WTC11 (cell line): ENCODE results near the gene DOC2A. TPM values are rescaled to one million over a fixed set of nuclear protein-coding genes. Genes with fewer than 3 reads are reported as not detected.

Experiments used
- ATAC-seq: fragments of 200-7000 bp; cut with Tn5 transposase; 2 replicates; pipeline ENCODE4 v1.10.0; 2021; ENCODE audit warnings: mild to moderate bottlenecking, moderate library complexity
- Bru-seq: library from RNA; stranded (reverse); fragments of 400-500 nt; gene quantifications from one replicate; lab custom pipeline; 2021; lab: Mats Ljungman, UMichigan
- CTCF ChIA-PET: fragments of 300-600 bp; sonication (Branson Sonifier 250); formaldehyde crosslinking; loops from one replicate; lab custom pipeline; 2021; ENCODE audit warnings: antibody characterized with exemption; lab: Charles Lee
- POLR2A ChIA-PET: fragments of 350-600 bp; sonication (Branson Sonifier 250); formaldehyde crosslinking; loops from one replicate; lab custom pipeline; 2021; ENCODE audit warnings: antibody characterized with exemption; lab: Charles Lee
- DNase-seq: peaks from one replicate; pipeline ENCODE4 v3.0.0; 2021; ENCODE audit warnings: low spot score
- H3K27ac Mint-ChIP-seq: 2 replicates; pipeline ENCODE4 v1.8.0; 2021; ENCODE audit warnings: mixed read lengths
- H3K27me3 Mint-ChIP-seq: 2 replicates; pipeline ENCODE4 v1.8.0; 2021; ENCODE audit warnings: low read depth, mild to moderate bottlenecking, moderate library complexity, mixed read lengths
- H3K36me3 Mint-ChIP-seq: 2 replicates; pipeline ENCODE4 v1.8.0; 2021; ENCODE audit warnings: mixed read lengths
- H3K4me1 Mint-ChIP-seq: 2 replicates; pipeline ENCODE4 v1.8.0; 2022; ENCODE audit warnings: mixed read lengths
- H3K4me3 Mint-ChIP-seq: 2 replicates; pipeline ENCODE4 v1.8.0; 2021; ENCODE audit warnings: mild to moderate bottlenecking, moderate library complexity, mixed read lengths
- H3K9me3 Mint-ChIP-seq: 2 replicates; pipeline ENCODE4 v1.8.0; 2021; ENCODE audit warnings: mixed read lengths
- CTCF ChIP-seq: fragments of 200-600 bp; IDR thresholded peaks from 2 replicates; pipeline ENCODE4 v1.8.0; 2022; ENCODE audit warnings: antibody characterized with exemption
- E2F4 ChIP-seq: sonication (generic); formaldehyde crosslinking; IDR thresholded peaks from 2 replicates; pipeline ENCODE4 v1.8.1; 2022; ENCODE audit warnings: low read depth, mild to moderate bottlenecking, moderate library complexity, missing genetic modification reagents, borderline replicate concordance
- GABPB1 ChIP-seq: sonication (generic); formaldehyde crosslinking; IDR thresholded peaks from 2 replicates; pipeline ENCODE4 v1.8.1; 2023; ENCODE audit warnings: mild to moderate bottlenecking, missing genetic modification reagents
- NFYB ChIP-seq: sonication (generic); formaldehyde crosslinking; conservative IDR thresholded peaks from 2 replicates; pipeline ENCODE4 v1.8.0; 2022; ENCODE audit warnings: low read depth, missing genetic modification reagents
- PREB ChIP-seq: sonication (generic); formaldehyde crosslinking; IDR thresholded peaks from 2 replicates; pipeline ENCODE4 v1.8.1; 2022; ENCODE audit warnings: mild to moderate bottlenecking, missing genetic modification reagents, moderate library complexity, borderline replicate concordance
- SMAD3 ChIP-seq: sonication (generic); formaldehyde crosslinking; IDR thresholded peaks from 2 replicates; pipeline ENCODE4 v1.8.0; 2022; ENCODE audit warnings: missing genetic modification reagents, mild to moderate bottlenecking, borderline replicate concordance
- SMAD4 ChIP-seq: sonication (generic); formaldehyde crosslinking; IDR thresholded peaks from 2 replicates; pipeline ENCODE4 v1.8.0; 2022; ENCODE audit warnings: mild to moderate bottlenecking, missing genetic modification reagents
- SP1 ChIP-seq: sonication (generic); formaldehyde crosslinking; conservative IDR thresholded peaks from 2 replicates; pipeline ENCODE4 v1.8.1; 2022; ENCODE audit warnings: missing genetic modification reagents
- USF2 ChIP-seq: sonication (generic); formaldehyde crosslinking; IDR thresholded peaks from 2 replicates; pipeline ENCODE4 v1.8.1; 2023; ENCODE audit warnings: mild to moderate bottlenecking, missing genetic modification reagents, moderate library complexity
- ZBTB21 ChIP-seq: sonication (generic); formaldehyde crosslinking; IDR thresholded peaks from 2 replicates; pipeline ENCODE4 v1.8.1; 2023; ENCODE audit warnings: mild to moderate bottlenecking, missing genetic modification reagents, borderline replicate concordance
- ZBTB43 ChIP-seq: sonication (generic); formaldehyde crosslinking; IDR thresholded peaks from 2 replicates; pipeline ENCODE4 v1.8.1; 2023; ENCODE audit warnings: mild to moderate bottlenecking, missing genetic modification reagents
- ZNF671 ChIP-seq: fragments of 250-450 bp; sonication (Bioruptor Pico); IDR thresholded peaks from 2 replicates; pipeline ENCODE4 v1.8.0; 2021; ENCODE audit warnings: mild to moderate bottlenecking
- long read RNA-seq, 3 experiments: library from RNA in 1 of 3; library from capped mRNA in 1 of 3; library from polyadenylated mRNA in 1 of 3; unstranded in 2 of 3; stranded (forward) in 1 of 3; transcript quantifications; one replicate each; pipeline ENCODE4 v2.0.0, GENCODE V29; 2021
- total RNA-seq: library from RNA; stranded (reverse); gene quantifications from 3 replicates; pipeline ENCODE4 v1.2.3, GENCODE V29; 2021

The DOC2A gene
- 10.8 to 16.6 TPM (median 16.4 TPM) in 3 replicates for total RNA-seq
- percentile 44 among the genes with signal in this experiment for Bru-seq, nascent RNA
- long read RNA-seq, experiment 1, transcript DOC2A-208 (12 exons, 1,782 nt), result major isoform, 6 of 29 reads
- long read RNA-seq, experiment 1, partial matches to known transcripts, result 2 of 29 reads
- long read RNA-seq, experiment 1, other reads (novel, unspliced or antisense), result 21 of 29 reads
- long read RNA-seq, experiment 2, partial matches to known transcripts, result 4 of 10 reads
- long read RNA-seq, experiment 2, other reads (novel, unspliced or antisense), result 6 of 10 reads
- long read RNA-seq, experiment 3, partial matches to known transcripts, result 0 of 1 reads
- long read RNA-seq, experiment 3, other reads (novel, unspliced or antisense), result 0 of 1 reads

GRCh38 chr16:30010844-30011713 lies at the start of gene DOC2A:
DOC2A (minus strand) TSS chr16:30011027; CDS start chr16:30010222, 805 bp downstream.
- H3K4me3 Mint-ChIP-seq, result peak within 1 kb of the TSS; percentile 88

GRCh38 chr16:30060346-30060745 lies 49.5 kb upstream of the DOC2A start:
- ATAC-seq (no peak), DNase-seq (no peak)
- CTCF ChIA-PET, result no interaction called here
- Mint-ChIP-seq H3K4me3 (no peak overlapping the region), H3K36me3 (no peaks in the 10 kb centered on the region), H3K27me3 (peaks cover 3% of the 10 kb centered on the region; the same call in 1 of the 2 replicates), H3K9me3 (no peaks in the 10 kb centered on the region), H3K4me1 (peaks cover 17% of the 10 kb centered on the region), H3K27ac (no peak overlapping the region)
- POLR2A ChIA-PET, result no interaction called here
- TF ChIP-seq E2F4 (CRISPR knock-in tag) (no peak), SMAD4 (CRISPR knock-in tag) (no peak), PREB (no peak), ZNF671 (CRISPR knock-in tag) (no peak)

More at GRCh38 chr16:30010844-30011713, at the start of gene DOC2A:
- peak; percentile 73 for DNase-seq
- TF ChIP-seq SP1 (peak; percentile 49; the same call in 1 of the 2 replicates), ZBTB21 (0 out of 2 replicates have a peak, but pooled peaks have one; percentile 41), ZBTB43 (CRISPR knock-in tag) (peak; percentile 98), USF2 (CRISPR knock-in tag) (no peak)
- H3K4me1 Mint-ChIP-seq, result peaks cover 17% of the 10 kb centered on the region
- peak; percentile 51 for ATAC-seq
- H3K27ac Mint-ChIP-seq, result no peak within 1 kb of the TSS
- no peaks in the 10 kb centered on the region for H3K9me3 Mint-ChIP-seq
- no peaks in the 10 kb centered on the region for H3K36me3 Mint-ChIP-seq
- ChIA-PET POLR2A (interaction anchor here (0.6 to 1.4 kb wide), 3 partner anchors 10 to 187 kb away, joined by 3 to 4 read pairs (median 3); no protein-coding TSS in a partner anchor), CTCF (interaction anchor here (0.7 to 4.2 kb wide), 4 partner anchors 9 to 148 kb away, joined by 3 to 29 read pairs (median 6); partner anchors contain the start of genes CDIPT and TLCD3B)
- H3K27me3 Mint-ChIP-seq, result peaks cover 26% of the 10 kb centered on the region

- Mint-ChIP-seq H3K36me3 (no peaks in the 10 kb centered on the region), H3K27ac (no peak overlapping the region), H3K9me3 (no peaks in the 10 kb centered on the region), H3K27me3 (peaks cover 31% of the 10 kb centered on the region), H3K4me3 (peak overlapping the region; percentile 47), H3K4me1 (peaks cover 14% of the 10 kb centered on the region)
- DNase-seq (peak; percentile 84), ATAC-seq (peak; percentile 96)
- TF ChIP-seq CTCF, result peak; percentile 43; the same call in 1 of the 2 replicates
- TF ChIP-seq SMAD3 (CRISPR knock-in tag), result no peak
- TF ChIP-seq NFYB (CRISPR knock-in tag), result no peak
- 0 out of 2 replicates have a peak, but pooled peaks have one; percentile 0 for TF ChIP-seq GABPB1 (CRISPR knock-in tag)
- ChIA-PET CTCF (interaction anchor here (0.6 to 6.8 kb wide), 46 partner anchors 8 to 1482 kb away, joined by 3 to 89 read pairs (median 4); partner anchors contain the start of genes ALDOA, ASPHD1, C16orf92 and CD2BP2), POLR2A (interaction anchor here (0.6 to 1.1 kb wide), 4 partner anchors 8 to 82 kb away, joined by 3 to 4 read pairs (median 4); no protein-coding TSS in a partner anchor)
Observed at GRCh38 chr16:30054959-30055553, 44.2 kb upstream of the DOC2A start.
